RWPE2 (cell line): ENCODE results near the gene PROCA1.

ENCODE experiments used
- ATAC-seq: fragments of 200-7000 bp; cut with Tn5 transposase; 3 replicates; pipeline ENCODE4 v1.9.1; 2021; ENCODE audit warnings: low read depth
- DNase-seq: peaks from one replicate; pipeline ENCODE4 v3.0.0-alpha.2; 2020; ENCODE audit warnings: low spot score
- H3K27ac ChIP-seq: fragments of 450-650 bp; 2 replicates; pipeline ENCODE4 v1.5.1; 2017; ENCODE audit warnings: mild to moderate bottlenecking; ENCODE audit not compliant: poor library complexity, severe bottlenecking
- H3K27me3 ChIP-seq: fragments of 250-450 bp; sonication (Bioruptor Pico); 2 replicates; pipeline ENCODE4 v1.5.1; 2021; ENCODE audit warnings: mild to moderate bottlenecking, moderate library complexity; ENCODE audit not compliant: insufficient read depth, poor library complexity, severe bottlenecking
- H3K36me3 ChIP-seq: fragments of 250-450 bp; sonication (Bioruptor Pico); 2 replicates; pipeline ENCODE4 v1.5.1; 2020; ENCODE audit warnings: low read depth, mild to moderate bottlenecking, moderate library complexity
- H3K4me1 ChIP-seq: fragments of 250-450 bp; sonication (Bioruptor Pico); 2 replicates; pipeline ENCODE4 v1.5.1; 2021; ENCODE audit warnings: mild to moderate bottlenecking, moderate library complexity; ENCODE audit not compliant: insufficient read depth, poor library complexity, severe bottlenecking
- H3K4me3 ChIP-seq: fragments of 250-450 bp; sonication (Bioruptor Pico); 2 replicates; pipeline ENCODE4 v1.5.1; 2021; ENCODE audit warnings: mild to moderate bottlenecking, moderate library complexity; ENCODE audit not compliant: severe bottlenecking
- H3K9me3 ChIP-seq: fragments of 250-450 bp; sonication (Bioruptor Pico); 2 replicates; pipeline ENCODE4 v1.5.1; 2021; ENCODE audit warnings: mild to moderate bottlenecking, moderate library complexity; ENCODE audit not compliant: severe bottlenecking
- CTCF ChIP-seq: fragments of 450-650 bp; IDR thresholded peaks from one replicate; pipeline ENCODE4 v1.5.1; 2017; ENCODE audit warnings: mild to moderate bottlenecking, moderate library complexity; ENCODE audit not compliant: poor library complexity, severe bottlenecking

Gene PROCA1

GRCh38 chr17:28719021-28719433, 7.3 kb upstream of the PROCA1 start:
- ATAC-seq, result no peak
- Histone ChIP-seq H3K4me3 (peak overlapping the region; percentile 56), H3K9me3 (no peaks in the 10 kb centered on the region), H3K27ac (peak overlapping the region; percentile 92), H3K4me1 (peaks cover 22% of the 10 kb centered on the region), H3K27me3 (no peaks in the 10 kb centered on the region), H3K36me3 (peaks cover 65% of the 10 kb centered on the region)
- TF ChIP-seq CTCF, result no peak
- DNase-seq, result no peak

GRCh38 chr17:28718333-28719020, 6.8 kb upstream of the PROCA1 start:
- H3K27ac ChIP-seq, result peak overlapping the region; percentile 92
- no peaks in the 10 kb centered on the region for H3K9me3 ChIP-seq
- H3K4me1 ChIP-seq, result peaks cover 18% of the 10 kb centered on the region
- H3K36me3 ChIP-seq, result peaks cover 64% of the 10 kb centered on the region
- peak overlapping the region; percentile 56 for H3K4me3 ChIP-seq
- no peaks in the 10 kb centered on the region for H3K27me3 ChIP-seq
- TF ChIP-seq CTCF, result no peak
- DNase-seq (no peak), ATAC-seq (no peak)

GRCh38 chr17:28717578-28718332, 6.1 kb upstream of the PROCA1 start, which contains the start of gene RAB34:
Gene RAB34 (minus strand): TSS chr17:28717868. CDS start chr17:28717266, 602 bp downstream.
- DNase-seq (peak; percentile 89), ATAC-seq (peak; percentile 64)
- Histone ChIP-seq H3K9me3 (no peaks in the 10 kb centered on the region), H3K27me3 (no peaks in the 10 kb centered on the region), H3K27ac (peak within 1 kb of the TSS; percentile 92), H3K4me1 (peaks cover 16% of the 10 kb centered on the region), H3K4me3 (peak within 1 kb of the TSS; percentile 56), H3K36me3 (peaks cover 57% of the 10 kb centered on the region)
- TF ChIP-seq CTCF, result peak; percentile 57

DNA sequence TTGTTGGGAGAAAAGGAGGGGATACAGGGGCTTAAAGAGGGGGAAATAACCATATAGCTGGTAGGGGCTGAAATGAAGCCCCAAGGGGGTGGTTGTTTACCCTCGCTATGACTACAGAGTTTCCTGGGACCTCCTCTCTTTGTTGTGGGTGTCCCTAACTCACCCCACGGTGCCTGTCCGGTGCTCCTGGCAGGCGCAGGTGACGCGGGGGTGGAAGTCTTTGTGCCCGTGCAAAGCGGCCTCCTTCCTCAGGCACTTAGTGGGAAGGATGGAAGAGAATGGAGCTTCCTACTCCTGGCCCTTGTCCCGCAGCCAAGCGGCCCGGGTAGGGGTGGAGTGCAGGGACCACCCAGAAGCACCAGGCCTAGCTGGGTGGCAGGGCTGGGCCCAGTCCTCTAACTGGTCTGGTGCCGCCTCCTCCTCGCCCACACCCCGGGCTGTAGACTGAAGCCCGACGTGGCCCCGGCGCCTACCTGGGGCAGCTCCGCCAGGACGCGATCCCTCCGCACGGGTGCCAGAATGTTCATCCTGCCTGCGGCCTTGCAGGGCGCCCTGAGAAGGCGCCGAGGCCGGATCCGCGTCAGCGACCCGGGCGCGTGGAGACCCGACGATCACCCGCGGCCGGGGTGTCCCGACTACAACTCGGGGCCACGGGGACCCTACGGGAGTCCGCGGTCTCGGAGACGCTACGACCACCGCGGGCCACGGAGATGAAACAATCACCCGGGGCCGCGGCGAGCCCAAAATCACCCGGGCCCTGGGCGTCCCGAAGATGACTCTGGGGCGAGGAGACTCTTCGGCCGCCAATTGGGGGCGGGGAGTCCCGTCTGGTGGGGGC, 5.3 kb upstream of the PROCA1 start:
- Histone ChIP-seq H3K36me3 (peaks cover 49% of the 10 kb centered on the region), H3K27ac (peak overlapping the region; percentile 92), H3K4me1 (peaks cover 9% of the 10 kb centered on the region), H3K9me3 (no peaks in the 10 kb centered on the region), H3K4me3 (peak overlapping the region; percentile 56), H3K27me3 (no peaks in the 10 kb centered on the region)
- ATAC-seq (peak; percentile 2; the same call in 1 of the 3 replicates), DNase-seq (no peak)
- no peak for TF ChIP-seq CTCF
